K562 (cell line): ENCODE results near the gene BIRC5. TPM values are rescaled to one million over a fixed set of nuclear protein-coding genes. Genes with fewer than 3 reads are reported as not detected.

Experiments
- ARNT ChIP-seq, 2 experiments: fragments of 450-650 bp; IDR thresholded peaks; 2 replicates each; pipeline ENCODE4 v1.6.1; 2016; ENCODE audit warnings: mild to moderate bottlenecking in 1 of 2
- FIP1L1 ChIP-seq: fragments of 200-400 bp; formaldehyde crosslinking; IDR thresholded peaks from 2 replicates; pipeline ENCODE4 v1.6.1; 2018; ENCODE audit warnings: mild to moderate bottlenecking, low read depth, low read length; ENCODE audit not compliant: poor library complexity, severe bottlenecking
- FOXK2 ChIP-seq, 2 experiments: fragments of 450-650 bp; IDR thresholded peaks in 1 of 2; conservative IDR thresholded peaks in 1 of 2; 2 replicates each; pipeline ENCODE4 v1.6.1; 2016; ENCODE audit warnings: low read depth in 2 of 2, mild to moderate bottlenecking in 1 of 2
- HMG20B ChIP-seq: fragments of 250-450 bp; sonication (Bioruptor Pico); IDR thresholded peaks from 2 replicates; pipeline ENCODE4 v1.5.0; 2021; ENCODE audit warnings: mild to moderate bottlenecking
- HMGN3 ChIP-seq: IDR thresholded peaks from 2 replicates; pipeline ENCODE4 v1.6.1; 2011; ENCODE audit warnings: borderline replicate concordance, low read depth, mild to moderate bottlenecking, mixed read lengths, low read length; ENCODE audit not compliant: insufficient read length; ENCODE audit errors: extremely low read depth
- KAT8 ChIP-seq: fragments of 450-650 bp; IDR thresholded peaks from 2 replicates; pipeline ENCODE4 v1.6.1; 2016; ENCODE audit warnings: low read depth, mild to moderate bottlenecking
- MTA1 ChIP-seq: fragments of 450-650 bp; IDR thresholded peaks from 2 replicates; pipeline ENCODE4 v1.6.1; 2017; ENCODE audit warnings: borderline replicate concordance
- PCBP2 ChIP-seq: fragments of 200-400 bp; formaldehyde crosslinking; IDR thresholded peaks from 2 replicates; pipeline ENCODE4 v1.6.1; 2018; ENCODE audit warnings: low read length, low read depth, mild to moderate bottlenecking, moderate library complexity; ENCODE audit not compliant: poor library complexity, severe bottlenecking
- POLR2G ChIP-seq: fragments of 200-400 bp; formaldehyde crosslinking; IDR thresholded peaks from 2 replicates; pipeline ENCODE4 v1.6.1; 2017; ENCODE audit warnings: low read depth, mild to moderate bottlenecking, antibody characterized with exemption, low read length, moderate library complexity
- SREBF1 ChIP-seq: fragments of 150-350 bp; IDR thresholded peaks from 2 replicates; pipeline ENCODE4 v1.6.1; 2014; ENCODE audit warnings: antibody characterized with exemption, low read depth, low read length, borderline replicate concordance
- TAL1 ChIP-seq: fragments of 450-650 bp; IDR thresholded peaks from 2 replicates; pipeline ENCODE4 v1.6.1; 2016; ENCODE audit warnings: mild to moderate bottlenecking
- TCFL5 ChIP-seq: fragments of 250-450 bp; sonication (Bioruptor Pico); conservative IDR thresholded peaks from 2 replicates; pipeline ENCODE4 v1.6.1; 2021; ENCODE audit warnings: mild to moderate bottlenecking, moderate library complexity, matching md5 sums
- U2AF2 ChIP-seq: fragments of 200-400 bp; formaldehyde crosslinking; optimal IDR thresholded peaks from 2 replicates; pipeline ENCODE3; 2017; ENCODE audit warnings: low read depth, mild to moderate bottlenecking, low read length
- ZNF324 ChIP-seq: fragments of 250-450 bp; sonication (Bioruptor Pico); IDR thresholded peaks from 2 replicates; pipeline ENCODE4 v1.4.0; 2020; ENCODE audit warnings: mild to moderate bottlenecking
- polyA plus RNA-seq, 8 experiments: library from polyadenylated mRNA; depleted of rRNA in 4 of 8; stranded (reverse) in 5 of 8; unstranded in 3 of 8; fragments of >200 nt; fragmentation: Nextera tagmentation in 2 of 8; fragmentation: Illumina TruSeq in 1 of 8; extraction: Ambion mirVana in 2 of 8; extraction: Trizol in 1 of 8; gene quantifications; 2 replicates each; pipeline versions ENCODE4 v1.2.1 to v1.2.3, GENCODE V29; 2011 to 2014; ENCODE audit warnings: inconsistent platforms in 1 of 8, missing spikeins in 1 of 8
- total RNA-seq, 7 experiments: library from RNA; depleted of rRNA in 6 of 7; stranded (reverse); fragments of >200 nt in 6 of 7; fragmentation: Illumina TruSeq in 2 of 7; extraction: Trizol in 2 of 7; gene quantifications; 2 replicates each; pipeline versions ENCODE4 v1.2.1 to v1.2.3, GENCODE V29; 2011 to 2021; ENCODE audit warnings: low replicate concordance in 1 of 7
- TF ChIP-seq, protein P1 (sequence below): fragments of 450-650 bp; IDR thresholded peaks from 2 replicates; pipeline ENCODE4 v1.6.1; 2016; ENCODE audit warnings: low read depth, mild to moderate bottlenecking, moderate library complexity
- TF ChIP-seq, protein P2 (sequence below): fragments of 450-650 bp; IDR thresholded peaks from 2 replicates; pipeline ENCODE4 v1.7.1; 2018; ENCODE audit warnings: mild to moderate bottlenecking, low read depth; ENCODE audit not compliant: partially characterized antibody
- TF ChIP-seq, protein P3 (sequence below), 2 experiments: fragments of 450-650 bp; formaldehyde crosslinking in 1 of 2; IDR thresholded peaks; 2 replicates each; pipeline versions ENCODE4 v1.4.0 to v1.6.1; 2014 to 2020; ENCODE audit warnings: mild to moderate bottlenecking in 2 of 2, borderline replicate concordance in 1 of 2, low read depth in 1 of 2

The BIRC5 gene
- total and polyA plus RNA-seq, 9 of the 15 experiments (the other 6 are each of a cell fraction or from before 2014, with no cell fraction given), result 64.4 to 140 (median 101) TPM

DNA sequence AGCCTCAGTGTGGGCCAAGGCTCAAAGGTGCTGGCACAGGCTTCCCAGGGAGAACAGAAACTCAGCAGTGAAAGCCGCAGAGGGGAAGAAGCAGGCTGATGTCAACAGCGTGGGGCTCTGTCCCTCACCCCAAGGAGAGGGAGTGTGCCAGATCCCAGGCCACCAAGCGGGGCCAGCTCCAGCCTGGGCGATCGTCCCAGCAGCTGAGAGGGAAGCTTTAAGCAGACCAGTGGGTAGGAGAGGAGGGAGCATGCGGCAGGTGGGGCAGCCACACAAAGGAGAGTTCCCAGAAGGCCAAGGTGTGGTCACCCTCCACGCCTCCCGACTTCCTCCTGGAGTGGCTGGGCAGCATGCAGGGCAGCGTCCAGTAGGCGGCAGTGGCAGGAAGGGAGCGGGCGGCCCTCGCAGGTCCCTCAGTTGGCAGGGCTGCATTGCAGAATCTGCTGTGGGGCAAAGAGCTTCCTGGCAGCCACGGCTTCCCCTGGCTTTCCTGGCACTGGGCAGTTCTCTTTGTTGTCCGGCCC lies 39.6 kb upstream of the BIRC5 start (continued):
- TF ChIP-seq PCBP2 (no peak), SREBF1 (no peak), FIP1L1 (peak; percentile 39), KAT8 (no peak), ZNF324 (CRISPR knock-in tag) (no peak), U2AF2 (no peak), MTA1 (no peak), ARNT (IDR thresholded peaks at IDR 0.05) (no peak), POLR2G (peak; percentile 83), TAL1 (no peak), HMGN3 (peak; percentile 23), FOXK2 (conservative IDR thresholded peaks at IDR 0.05 in 1 of 2, IDR thresholded peaks at IDR 0.05 in 1 of 2; ENCODE audit: low read depth in 2 of 2) (no peak), HMG20B (CRISPR knock-in tag) (no peak), TCFL5 (CRISPR knock-in tag) (no peak)
- TF ChIP-seq, protein P1, sequence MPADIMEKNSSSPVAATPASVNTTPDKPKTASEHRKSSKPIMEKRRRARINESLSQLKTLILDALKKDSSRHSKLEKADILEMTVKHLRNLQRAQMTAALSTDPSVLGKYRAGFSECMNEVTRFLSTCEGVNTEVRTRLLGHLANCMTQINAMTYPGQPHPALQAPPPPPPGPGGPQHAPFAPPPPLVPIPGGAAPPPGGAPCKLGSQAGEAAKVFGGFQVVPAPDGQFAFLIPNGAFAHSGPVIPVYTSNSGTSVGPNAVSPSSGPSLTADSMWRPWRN, result no peak
- TF ChIP-seq, protein P2, sequence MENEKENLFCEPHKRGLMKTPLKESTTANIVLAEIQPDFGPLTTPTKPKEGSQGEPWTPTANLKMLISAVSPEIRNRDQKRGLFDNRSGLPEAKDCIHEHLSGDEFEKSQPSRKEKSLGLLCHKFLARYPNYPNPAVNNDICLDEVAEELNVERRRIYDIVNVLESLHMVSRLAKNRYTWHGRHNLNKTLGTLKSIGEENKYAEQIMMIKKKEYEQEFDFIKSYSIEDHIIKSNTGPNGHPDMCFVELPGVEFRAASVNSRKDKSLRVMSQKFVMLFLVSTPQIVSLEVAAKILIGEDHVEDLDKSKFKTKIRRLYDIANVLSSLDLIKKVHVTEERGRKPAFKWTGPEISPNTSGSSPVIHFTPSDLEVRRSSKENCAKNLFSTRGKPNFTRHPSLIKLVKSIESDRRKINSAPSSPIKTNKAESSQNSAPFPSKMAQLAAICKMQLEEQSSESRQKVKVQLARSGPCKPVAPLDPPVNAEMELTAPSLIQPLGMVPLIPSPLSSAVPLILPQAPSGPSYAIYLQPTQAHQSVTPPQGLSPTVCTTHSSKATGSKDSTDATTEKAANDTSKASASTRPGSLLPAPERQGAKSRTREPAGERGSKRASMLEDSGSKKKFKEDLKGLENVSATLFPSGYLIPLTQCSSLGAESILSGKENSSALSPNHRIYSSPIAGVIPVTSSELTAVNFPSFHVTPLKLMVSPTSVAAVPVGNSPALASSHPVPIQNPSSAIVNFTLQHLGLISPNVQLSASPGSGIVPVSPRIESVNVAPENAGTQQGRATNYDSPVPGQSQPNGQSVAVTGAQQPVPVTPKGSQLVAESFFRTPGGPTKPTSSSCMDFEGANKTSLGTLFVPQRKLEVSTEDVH, result no peak
- TF ChIP-seq, protein P3, sequence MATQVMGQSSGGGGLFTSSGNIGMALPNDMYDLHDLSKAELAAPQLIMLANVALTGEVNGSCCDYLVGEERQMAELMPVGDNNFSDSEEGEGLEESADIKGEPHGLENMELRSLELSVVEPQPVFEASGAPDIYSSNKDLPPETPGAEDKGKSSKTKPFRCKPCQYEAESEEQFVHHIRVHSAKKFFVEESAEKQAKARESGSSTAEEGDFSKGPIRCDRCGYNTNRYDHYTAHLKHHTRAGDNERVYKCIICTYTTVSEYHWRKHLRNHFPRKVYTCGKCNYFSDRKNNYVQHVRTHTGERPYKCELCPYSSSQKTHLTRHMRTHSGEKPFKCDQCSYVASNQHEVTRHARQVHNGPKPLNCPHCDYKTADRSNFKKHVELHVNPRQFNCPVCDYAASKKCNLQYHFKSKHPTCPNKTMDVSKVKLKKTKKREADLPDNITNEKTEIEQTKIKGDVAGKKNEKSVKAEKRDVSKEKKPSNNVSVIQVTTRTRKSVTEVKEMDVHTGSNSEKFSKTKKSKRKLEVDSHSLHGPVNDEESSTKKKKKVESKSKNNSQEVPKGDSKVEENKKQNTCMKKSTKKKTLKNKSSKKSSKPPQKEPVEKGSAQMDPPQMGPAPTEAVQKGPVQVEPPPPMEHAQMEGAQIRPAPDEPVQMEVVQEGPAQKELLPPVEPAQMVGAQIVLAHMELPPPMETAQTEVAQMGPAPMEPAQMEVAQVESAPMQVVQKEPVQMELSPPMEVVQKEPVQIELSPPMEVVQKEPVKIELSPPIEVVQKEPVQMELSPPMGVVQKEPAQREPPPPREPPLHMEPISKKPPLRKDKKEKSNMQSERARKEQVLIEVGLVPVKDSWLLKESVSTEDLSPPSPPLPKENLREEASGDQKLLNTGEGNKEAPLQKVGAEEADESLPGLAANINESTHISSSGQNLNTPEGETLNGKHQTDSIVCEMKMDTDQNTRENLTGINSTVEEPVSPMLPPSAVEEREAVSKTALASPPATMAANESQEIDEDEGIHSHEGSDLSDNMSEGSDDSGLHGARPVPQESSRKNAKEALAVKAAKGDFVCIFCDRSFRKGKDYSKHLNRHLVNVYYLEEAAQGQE (IDR thresholded peaks at IDR 0.05; ENCODE audit: borderline replicate concordance), result no peak
- TF ChIP-seq, protein P3 (CRISPR knock-in tag; IDR thresholded peaks at IDR 0.05; ENCODE audit: low read depth), result no peak
